Stimulated activated CD4-positive, alpha-beta T cell treated with anti-CD3 and anti-CD28 coated beads, Interleukin-4, amount 100 ng/mL, for 24 hours (primary cell): ENCODE measurements around the gene PSMC4.

Experiments used
- DNase-seq: peaks from one replicate; pipeline ENCODE4 v3.0.0-alpha.2; 2020

PSMC4 gene

GRCh38 chr19:39995794-39996193 lies 24.8 kb downstream of the PSMC4 start:
- DNase-seq: no peak

GRCh38 chr19:39996218-39996810 lies 25.3 kb downstream of the PSMC4 start:
- DNase-seq: peak; percentile 52

GRCh38 chr19:39996811-39997637 lies 26.1 kb downstream of the PSMC4 start, which contains the start of gene ZNF546:
TSS of gene ZNF546 (plus strand) at chr19:39997060. CDS start at chr19:39998327, 1,267 bp downstream.
- peak; percentile 91 for DNase-seq

- peak; percentile 37 for DNase-seq
Measured at GRCh38 chr19:39997638-39998216, 26.8 kb downstream of the PSMC4 start.

- no peak for DNase-seq
Measured at GRCh38 chr19:39998501-39998900, 27.5 kb downstream of the PSMC4 start.

GRCh38 chr19:40005691-40006272 lies 34.8 kb downstream of the PSMC4 start:
- no peak for DNase-seq

GRCh38 chr19:40006273-40006691 lies 35.3 kb downstream of the PSMC4 start:
- no peak for DNase-seq

GRCh38 chr19:40009674-40010073 lies 38.7 kb downstream of the PSMC4 start:
- DNase-seq: no peak

GRCh38 chr19:40013991-40014390 lies 43.0 kb downstream of the PSMC4 start:
- DNase-seq: no peak

- no peak for DNase-seq
Measured at GRCh38 chr19:40023969-40024368, 53.0 kb downstream of the PSMC4 start.

- DNase-seq: no peak
Measured at GRCh38 chr19:40025938-40026596, 55.1 kb downstream of the PSMC4 start.

- DNase-seq: no peak
Measured at GRCh38 chr19:40026597-40026970, 55.6 kb downstream of the PSMC4 start.
